ENCODE data around the gene PAPPA2. TPM values are rescaled to one million over a fixed set of nuclear protein-coding genes. Genes with fewer than 3 reads are reported as not detected.
A peak's percentile ranks its signal among the peaks of the same experiment; 100 is the strongest.

PAPPA2 gene
- total and polyA plus RNA-seq, 9 of the 15 experiments (the other 6 are each of a cell fraction or from before 2014, with no cell fraction given) = 0.01 to 0.15 (median 0.05) TPM; not detected in 2

- peak; percentile 54; the same call in 1 of the 2 replicates for TF ChIP-seq CREB3 (tag; conservative IDR thresholded peaks at IDR 0.05; ENCODE audit: low read depth)
- no peak for TF ChIP-seq PTRF (tag; IDR thresholded peaks at IDR 0.05)
- peak in 1 of 2 experiments; percentile 75; a peak in 1 of 4 replicates for TF ChIP-seq SRF (CRISPR knock-in tag; IDR thresholded peaks at IDR 0.05)
- TF ChIP-seq FOXK2 (conservative IDR thresholded peaks at IDR 0.05 in 1 of 2, IDR thresholded peaks at IDR 0.05 in 1 of 2; ENCODE audit: low read depth in 2 of 2) = peak in 1 of 2 experiments; percentile 62; a peak in 1 of 4 replicates
- TF ChIP-seq CSDE1 (IDR thresholded peaks at IDR 0.05) = no peak
- no peak for TF ChIP-seq CHCHD3 (CRISPR knock-in tag; IDR thresholded peaks at IDR 0.05)
- TF ChIP-seq ZSCAN32 (CRISPR knock-in tag; IDR thresholded peaks at IDR 0.05) = no peak
- TF ChIP-seq KLF10 (CRISPR knock-in tag; IDR thresholded peaks at IDR 0.05) = no peak
- TF ChIP-seq NCOR1 (IDR thresholded peaks at IDR 0.05) = peak; percentile 96
- TF ChIP-seq ARID4B (CRISPR knock-in tag; IDR thresholded peaks at IDR 0.05) = peak; percentile 20; the same call in 1 of the 2 replicates
- TF ChIP-seq ARID1B (IDR thresholded peaks at IDR 0.05) = peak; percentile 99
- no peak for TF ChIP-seq PHB (CRISPR knock-in tag; IDR thresholded peaks at IDR 0.05)
- TF ChIP-seq ZFPM2 (CRISPR knock-in tag; IDR thresholded peaks at IDR 0.05) = no peak
- no peak for TF ChIP-seq HLTF (IDR thresholded peaks at IDR 0.05)
- no peak for TF ChIP-seq ELF2 (CRISPR knock-in tag; IDR thresholded peaks at IDR 0.05)
- no peak for TF ChIP-seq KDM2B (CRISPR knock-in tag; IDR thresholded peaks at IDR 0.05)
- TF ChIP-seq ZNF23 (CRISPR knock-in tag; IDR thresholded peaks at IDR 0.05) = no peak
- TF ChIP-seq ZNF354B (CRISPR knock-in tag; IDR thresholded peaks at IDR 0.05) = no peak
- peak; percentile 71; the same call in 1 of the 2 replicates for TF ChIP-seq GATAD2A (IDR thresholded peaks at IDR 0.05)
- no peak for TF ChIP-seq ZBTB34 (CRISPR knock-in tag; IDR thresholded peaks at IDR 0.05)
- TF ChIP-seq ZBTB33 (CRISPR knock-in tag; IDR thresholded peaks at IDR 0.05) = no peak
These were observed 417.0 kb downstream of the PAPPA2 start (continued) for GRCh38 chr1:176879784-176880620.
